ENCODE measurements around the gene DNAJC13.
A peak's percentile ranks its signal among the peaks of the same experiment; 100 is the strongest.

- peak; percentile 98 for TF ChIP-seq CTCF (conservative IDR thresholded peaks at IDR 0.05; ENCODE audit: low read length)
- TF ChIP-seq EZH2phosphoT487 (IDR thresholded peaks at IDR 0.05; ENCODE audit: borderline replicate concordance, low read depth, low read length), result no peak
These were observed 18.0 kb upstream of the DNAJC13 start for GRCh38 chr3:132399054-132399929.

All from OCI-LY7 (cell line).